ENCODE results near the gene AP1AR. TPM values are rescaled to one million over a fixed set of nuclear protein-coding genes. Genes with fewer than 3 reads are reported as not detected.

AP1AR gene
- total RNA-seq, 1 donor from 2014 or later, result 20.0 TPM

GRCh38 chr4:112316360-112316759, 84.8 kb downstream of the AP1AR start:
- no peaks in the 10 kb centered on the region for H3K4me1 Mint-ChIP-seq (ENCODE audit: low read depth, unreplicated experiment)
- H3K27ac Mint-ChIP-seq (ENCODE audit: unreplicated experiment), result no peak overlapping the region
- H3K27me3 Mint-ChIP-seq (ENCODE audit: low read depth, unreplicated experiment), result peaks cover 8% of the 10 kb centered on the region
- Histone ChIP-seq H3K79me2 (ENCODE audit: insufficient read depth, low read length) (no peaks in the 10 kb centered on the region), H3K27me3 (ENCODE audit: insufficient read depth, low read length) (no peaks in the 10 kb centered on the region), H3K36me3 (ENCODE audit: insufficient read depth, low read length) (no peaks in the 10 kb centered on the region), H3K4me2 (ENCODE audit: low read length) (no peak overlapping the region), H3K9me3 (ENCODE audit: insufficient read depth, low read depth, low read length) (no peaks in the 10 kb centered on the region), H3K4me1 (ENCODE audit: insufficient read depth, low read length) (no peaks in the 10 kb centered on the region), H2AFZ (ENCODE audit: low read depth, low read length) (no peak overlapping the region), H3K27ac (ENCODE audit: low read depth, low read length) (no peak overlapping the region), H3K9ac (ENCODE audit: low read length) (no peak overlapping the region), H4K20me1 (ENCODE audit: insufficient read depth, low read length) (no peaks in the 10 kb centered on the region), H3K4me3 (ENCODE audit: insufficient read depth, low read depth, low read length) (no peak overlapping the region)
- no peak overlapping the region for H3K4me3 Mint-ChIP-seq (ENCODE audit: unreplicated experiment)
- FAIRE-seq, result no peak
- DNase-seq (ENCODE audit: low read depth), result no peak
- peaks cover 2% of the 10 kb centered on the region for H3K9me3 Mint-ChIP-seq (ENCODE audit: unreplicated experiment)
- TF ChIP-seq CTCF (IDR thresholded peaks at IDR 0.05; ENCODE audit: insufficient read depth, low read depth, low read length) (no peak), EZH2 (IDR thresholded peaks at IDR 0.05; ENCODE audit: insufficient read depth, low read length) (no peak)
- H3K36me3 Mint-ChIP-seq (ENCODE audit: low read depth, unreplicated experiment), result no peaks in the 10 kb centered on the region

GRCh38 chr4:112318239-112319142, 86.9 kb downstream of the AP1AR start:
- FAIRE-seq (no peak), DNase-seq (ENCODE audit: low read depth) (no peak)
- H3K36me3 Mint-ChIP-seq (ENCODE audit: low read depth, unreplicated experiment), result no peaks in the 10 kb centered on the region
- no peak overlapping the region for H3K9ac ChIP-seq (ENCODE audit: low read length)
- no peak overlapping the region for H2AFZ ChIP-seq (ENCODE audit: low read depth, low read length)
- peaks cover 8% of the 10 kb centered on the region for H3K27me3 Mint-ChIP-seq (ENCODE audit: low read depth, unreplicated experiment)
- no peak overlapping the region for H3K4me3 ChIP-seq (ENCODE audit: insufficient read depth, low read depth, low read length)
- no peak overlapping the region for H3K4me2 ChIP-seq (ENCODE audit: low read length)
- no peaks in the 10 kb centered on the region for H3K9me3 ChIP-seq (ENCODE audit: insufficient read depth, low read depth, low read length)
- no peaks in the 10 kb centered on the region for H3K4me1 Mint-ChIP-seq (ENCODE audit: low read depth, unreplicated experiment)
- H3K36me3 ChIP-seq (ENCODE audit: insufficient read depth, low read length), result no peaks in the 10 kb centered on the region
- no peak overlapping the region for H3K27ac Mint-ChIP-seq (ENCODE audit: unreplicated experiment)
- no peak overlapping the region for H3K27ac ChIP-seq (ENCODE audit: low read depth, low read length)
- H3K79me2 ChIP-seq (ENCODE audit: insufficient read depth, low read length), result no peaks in the 10 kb centered on the region
- no peaks in the 10 kb centered on the region for H3K4me1 ChIP-seq (ENCODE audit: insufficient read depth, low read length)
- peaks cover 2% of the 10 kb centered on the region for H3K9me3 Mint-ChIP-seq (ENCODE audit: unreplicated experiment)
- H3K4me3 Mint-ChIP-seq (ENCODE audit: unreplicated experiment), result no peak overlapping the region
- H4K20me1 ChIP-seq (ENCODE audit: insufficient read depth, low read length), result no peaks in the 10 kb centered on the region
- no peak for TF ChIP-seq EZH2 (IDR thresholded peaks at IDR 0.05; ENCODE audit: insufficient read depth, low read length)
- no peak for TF ChIP-seq CTCF (IDR thresholded peaks at IDR 0.05; ENCODE audit: insufficient read depth, low read depth, low read length)
- no peaks in the 10 kb centered on the region for H3K27me3 ChIP-seq (ENCODE audit: insufficient read depth, low read length)

Other genes with a start within 250 kb of the AP1AR start
- 1.5 and 1.7 TPM in 2 replicates for gene FAM241A, start 86.3 kb upstream of the AP1AR start, total RNA-seq
- gene TIFA, start 54.1 kb downstream of the AP1AR start, total RNA-seq, result 1.4 and 3.2 TPM in 2 replicates
- 0.94 and 1.4 TPM in 2 replicates for gene ALPK1, start 65.6 kb downstream of the AP1AR start, total RNA-seq